IMR-90 (cell line): ENCODE data around the gene ACOT7.

Experiments used
- BHLHE40 ChIP-seq: fragments of 150-350 bp; IDR thresholded peaks from 2 replicates; pipeline ENCODE4 v1.6.1; 2016; ENCODE audit warnings: mild to moderate bottlenecking, low read depth, low read length
- CTCF ChIP-seq: conservative IDR thresholded peaks from 2 replicates; pipeline ENCODE4 v1.5.1; 2012; ENCODE audit warnings: mild to moderate bottlenecking, low read depth, low read length, improper control_type of control experiment
- POLR2A ChIP-seq: IDR thresholded peaks from 2 replicates; pipeline ENCODE4 v1.6.1; 2012; ENCODE audit warnings: mild to moderate bottlenecking, low read depth, low read length

GRCh38 chr1:6299557-6300165 lies 93.9 kb downstream of the ACOT7 start:
- TF ChIP-seq BHLHE40 (no peak), POLR2A (no peak), CTCF (no peak)
